Neural cell (in vitro differentiated cells): Measurements from ENCODE around the gene SLC12A5.

ENCODE experiments used
- CTCF ChIP-seq: fragments of 450-650 bp; IDR thresholded peaks from 2 replicates; pipeline ENCODE4 v1.5.1; 2014; ENCODE audit warnings: antibody characterized with exemption, mild to moderate bottlenecking, moderate library complexity; ENCODE audit not compliant: poor library complexity, severe bottlenecking
- EP300 ChIP-seq: fragments of 450-650 bp; conservative IDR thresholded peaks from 2 replicates; pipeline ENCODE4 v1.6.1; 2014; ENCODE audit warnings: antibody characterized with exemption, mild to moderate bottlenecking, moderate library complexity; ENCODE audit not compliant: poor library complexity, severe bottlenecking
- EZH2 ChIP-seq: fragments of 200-600, 300-800 bp; shearing (Covaris generic), sonication (generic); IDR thresholded peaks from 2 replicates; pipeline ENCODE4 v1.6.1; 2014; ENCODE audit warnings: antibody characterized with exemption, low read length, borderline replicate concordance, mild to moderate bottlenecking; ENCODE audit not compliant: insufficient read depth, poor library complexity, severe bottlenecking
- MXI1 ChIP-seq: fragments of 450-650 bp; conservative IDR thresholded peaks from 2 replicates; pipeline ENCODE4 v1.6.1; 2014; ENCODE audit warnings: antibody characterized with exemption, mild to moderate bottlenecking; ENCODE audit not compliant: poor library complexity, severe bottlenecking
- POLR2AphosphoS5 ChIP-seq: IDR thresholded peaks from 2 replicates; pipeline ENCODE4 v1.6.1; 2012
- SMC3 ChIP-seq: fragments of 450-650 bp; conservative IDR thresholded peaks from 2 replicates; pipeline ENCODE4 v1.6.1; 2014; ENCODE audit warnings: antibody characterized with exemption, mild to moderate bottlenecking, moderate library complexity; ENCODE audit not compliant: poor library complexity
- TAF1 ChIP-seq: IDR thresholded peaks from 2 replicates; pipeline ENCODE4 v1.6.1; 2012; ENCODE audit warnings: low read depth
- TF ChIP-seq, protein P1 (sequence below): IDR thresholded peaks from 2 replicates; pipeline ENCODE4 v1.6.1; 2012; ENCODE audit warnings: borderline replicate concordance

GRCh38 chr20:45981261-45981660 is 47.8 kb upstream of the SLC12A5 start:
- TF ChIP-seq SMC3, result no peak
- TF ChIP-seq CTCF, result no peak
- no peak for TF ChIP-seq TAF1
- no peak for TF ChIP-seq EP300
- TF ChIP-seq POLR2AphosphoS5, result no peak
- no peak for TF ChIP-seq EZH2
- no peak for TF ChIP-seq MXI1
- TF ChIP-seq, protein P1, sequence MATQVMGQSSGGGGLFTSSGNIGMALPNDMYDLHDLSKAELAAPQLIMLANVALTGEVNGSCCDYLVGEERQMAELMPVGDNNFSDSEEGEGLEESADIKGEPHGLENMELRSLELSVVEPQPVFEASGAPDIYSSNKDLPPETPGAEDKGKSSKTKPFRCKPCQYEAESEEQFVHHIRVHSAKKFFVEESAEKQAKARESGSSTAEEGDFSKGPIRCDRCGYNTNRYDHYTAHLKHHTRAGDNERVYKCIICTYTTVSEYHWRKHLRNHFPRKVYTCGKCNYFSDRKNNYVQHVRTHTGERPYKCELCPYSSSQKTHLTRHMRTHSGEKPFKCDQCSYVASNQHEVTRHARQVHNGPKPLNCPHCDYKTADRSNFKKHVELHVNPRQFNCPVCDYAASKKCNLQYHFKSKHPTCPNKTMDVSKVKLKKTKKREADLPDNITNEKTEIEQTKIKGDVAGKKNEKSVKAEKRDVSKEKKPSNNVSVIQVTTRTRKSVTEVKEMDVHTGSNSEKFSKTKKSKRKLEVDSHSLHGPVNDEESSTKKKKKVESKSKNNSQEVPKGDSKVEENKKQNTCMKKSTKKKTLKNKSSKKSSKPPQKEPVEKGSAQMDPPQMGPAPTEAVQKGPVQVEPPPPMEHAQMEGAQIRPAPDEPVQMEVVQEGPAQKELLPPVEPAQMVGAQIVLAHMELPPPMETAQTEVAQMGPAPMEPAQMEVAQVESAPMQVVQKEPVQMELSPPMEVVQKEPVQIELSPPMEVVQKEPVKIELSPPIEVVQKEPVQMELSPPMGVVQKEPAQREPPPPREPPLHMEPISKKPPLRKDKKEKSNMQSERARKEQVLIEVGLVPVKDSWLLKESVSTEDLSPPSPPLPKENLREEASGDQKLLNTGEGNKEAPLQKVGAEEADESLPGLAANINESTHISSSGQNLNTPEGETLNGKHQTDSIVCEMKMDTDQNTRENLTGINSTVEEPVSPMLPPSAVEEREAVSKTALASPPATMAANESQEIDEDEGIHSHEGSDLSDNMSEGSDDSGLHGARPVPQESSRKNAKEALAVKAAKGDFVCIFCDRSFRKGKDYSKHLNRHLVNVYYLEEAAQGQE, result no peak
